ENCODE measurements around the gene ALCAM.

GRCh38 chr3:105394177-105394576 is 27.5 kb downstream of the ALCAM start:
- TF ChIP-seq CTCF (IDR thresholded peaks at IDR 0.05) = no peak
- TF ChIP-seq EZH2 (IDR thresholded peaks at IDR 0.05; ENCODE audit: borderline replicate concordance, insufficient read depth, low read depth, low read length, poor library complexity, severe bottlenecking) = no peak

Measured in B cell (primary cell).